COLO829 (cell line): ENCODE data around the gene TEX51.

Experiments used
- DNase-seq: peaks from one replicate; pipeline ENCODE4 v3.0.0; 2012; ENCODE audit warnings: low spot score

The TEX51 gene

GRCh38 chr2:126898636-126899035 lies at the start of gene TEX51:
Gene TEX51, plus strand, starts transcription at chr2:126898890. Its CDS starts 29 bp downstream, at chr2:126898919.
- no peak for DNase-seq

GRCh38 chr2:126849054-126849453 lies 49.6 kb upstream of the TEX51 start:
- DNase-seq = no peak

- no peak for DNase-seq
These were observed 49.2 kb upstream of the TEX51 start for GRCh38 chr2:126849486-126849885.

GRCh38 chr2:126849991-126850535 lies 48.6 kb upstream of the TEX51 start:
- no peak for DNase-seq

GRCh38 chr2:126850940-126851339 lies 47.8 kb upstream of the TEX51 start:
- no peak for DNase-seq

GRCh38 chr2:126851756-126852155 lies 46.9 kb upstream of the TEX51 start:
- no peak for DNase-seq

- DNase-seq = no peak
These were observed 46.3 kb upstream of the TEX51 start for GRCh38 chr2:126852361-126852760.

GRCh38 chr2:126855606-126856005 lies 43.1 kb upstream of the TEX51 start:
- DNase-seq = no peak

- DNase-seq = no peak
These were observed 42.3 kb upstream of the TEX51 start for GRCh38 chr2:126856403-126856802.

- no peak for DNase-seq
These were observed 41.2 kb upstream of the TEX51 start for GRCh38 chr2:126857502-126857901.

GRCh38 chr2:126858013-126858412 lies 40.7 kb upstream of the TEX51 start:
- no peak for DNase-seq

GRCh38 chr2:126858436-126858835 lies 40.3 kb upstream of the TEX51 start:
- DNase-seq = no peak

GRCh38 chr2:126858991-126859390 lies 39.7 kb upstream of the TEX51 start:
- no peak for DNase-seq

- DNase-seq = no peak
These were observed 39.1 kb upstream of the TEX51 start for GRCh38 chr2:126859631-126860030.

GRCh38 chr2:126860385-126860784 lies 38.3 kb upstream of the TEX51 start:
- no peak for DNase-seq

GRCh38 chr2:126862730-126863129 lies 36.0 kb upstream of the TEX51 start:
- DNase-seq = no peak

- no peak for DNase-seq
These were observed 35.2 kb upstream of the TEX51 start for GRCh38 chr2:126863336-126864015.

- DNase-seq = no peak
These were observed 33.8 kb upstream of the TEX51 start for GRCh38 chr2:126864861-126865260.

GRCh38 chr2:126866451-126866850 lies 32.2 kb upstream of the TEX51 start:
- DNase-seq = no peak

GRCh38 chr2:126874961-126875360 lies 23.7 kb upstream of the TEX51 start:
- DNase-seq = no peak

GRCh38 chr2:126876631-126877030 lies 22.1 kb upstream of the TEX51 start:
- DNase-seq = no peak

GRCh38 chr2:126877041-126877440 lies 21.6 kb upstream of the TEX51 start:
- DNase-seq = no peak

GRCh38 chr2:126877861-126878565 lies 20.7 kb upstream of the TEX51 start:
- no peak for DNase-seq

- no peak for DNase-seq
These were observed 20.1 kb upstream of the TEX51 start for GRCh38 chr2:126878601-126879000.
